Ovary (tissue), 3 donors: ENCODE measurements around the gene PRDM16.

Source experiments
- EP300 ChIP-seq: sonication (generic); formaldehyde crosslinking; IDR thresholded peaks from one replicate; pipeline ENCODE4 v1.6.1; 2017; ENCODE audit warnings: antibody characterized with exemption
- TF ChIP-seq, protein P1 (sequence below), 3 donors: fragments of 450-650 bp in 2 of 3; fragments of 200-600 bp in 1 of 3; IDR thresholded peaks; one replicate each; pipeline versions ENCODE4 v1.5.1 to v1.8.0; 2016 to 2022; ENCODE audit warnings: antibody characterized with exemption in 3 of 3, mild to moderate bottlenecking in 1 of 3
- donor health status: DM: no; HTN: no; CAD: no.

GRCh38 chr1:3242408-3243260 is 173.6 kb downstream of the PRDM16 start:
- TF ChIP-seq, protein P1, sequence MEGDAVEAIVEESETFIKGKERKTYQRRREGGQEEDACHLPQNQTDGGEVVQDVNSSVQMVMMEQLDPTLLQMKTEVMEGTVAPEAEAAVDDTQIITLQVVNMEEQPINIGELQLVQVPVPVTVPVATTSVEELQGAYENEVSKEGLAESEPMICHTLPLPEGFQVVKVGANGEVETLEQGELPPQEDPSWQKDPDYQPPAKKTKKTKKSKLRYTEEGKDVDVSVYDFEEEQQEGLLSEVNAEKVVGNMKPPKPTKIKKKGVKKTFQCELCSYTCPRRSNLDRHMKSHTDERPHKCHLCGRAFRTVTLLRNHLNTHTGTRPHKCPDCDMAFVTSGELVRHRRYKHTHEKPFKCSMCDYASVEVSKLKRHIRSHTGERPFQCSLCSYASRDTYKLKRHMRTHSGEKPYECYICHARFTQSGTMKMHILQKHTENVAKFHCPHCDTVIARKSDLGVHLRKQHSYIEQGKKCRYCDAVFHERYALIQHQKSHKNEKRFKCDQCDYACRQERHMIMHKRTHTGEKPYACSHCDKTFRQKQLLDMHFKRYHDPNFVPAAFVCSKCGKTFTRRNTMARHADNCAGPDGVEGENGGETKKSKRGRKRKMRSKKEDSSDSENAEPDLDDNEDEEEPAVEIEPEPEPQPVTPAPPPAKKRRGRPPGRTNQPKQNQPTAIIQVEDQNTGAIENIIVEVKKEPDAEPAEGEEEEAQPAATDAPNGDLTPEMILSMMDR (IDR thresholded peaks at IDR 0.05), result no peak
- no peak for TF ChIP-seq EP300
